ENCODE measurements around the gene CADM4.

CADM4 gene

DNA sequence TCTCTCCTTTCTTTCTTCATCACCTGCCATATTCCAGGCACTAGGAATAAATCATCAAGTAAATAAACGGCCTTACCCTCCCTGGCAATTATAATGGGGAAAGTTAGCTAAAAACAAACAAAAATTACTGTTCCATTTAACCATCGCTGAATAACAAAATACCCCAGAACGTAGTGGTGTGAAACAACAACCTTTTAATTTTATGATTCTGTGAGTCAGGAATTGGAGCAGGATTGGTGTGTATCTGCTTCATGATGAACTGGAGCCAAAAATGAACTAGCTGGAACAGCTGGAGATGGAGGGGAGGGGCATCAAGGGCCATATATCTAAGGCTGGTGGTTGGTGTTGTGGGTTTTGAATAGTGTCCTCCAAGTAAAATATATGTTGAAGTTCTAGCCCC lies 3.7 kb upstream of the CADM4 start:
- Histone ChIP-seq H2AK5ac (ENCODE audit: low read length, severe bottlenecking) (no peak overlapping the region), H3K4me3 (ENCODE audit: insufficient read depth in 1 of 2, low read depth in 1 of 2, low read length in 2 of 2) (no peak overlapping the region), H4K91ac (ENCODE audit: low read length) (no peak overlapping the region), H3K4ac (ENCODE audit: low read depth in 1 of 2, low read length in 2 of 2) (no peak overlapping the region), H3K14ac (ENCODE audit: low read length in 2 of 2) (no peak overlapping the region), H2BK5ac (ENCODE audit: low read depth, low read length, poor library complexity, severe bottlenecking) (no peak overlapping the region), H2BK120ac (ENCODE audit: low read depth, low read length) (no peak overlapping the region), H2BK15ac (ENCODE audit: low read depth, poor library complexity, severe bottlenecking) (no peak overlapping the region), H3K4me1 (ENCODE audit: control insufficient read depth, insufficient read depth, low read depth, low read length) (peaks cover 10% of the 10 kb centered on the region), H2BK12ac (ENCODE audit: low read length in 2 of 2) (no peak overlapping the region), H3K18ac (ENCODE audit: low read depth in 1 of 2, low read length in 2 of 2) (no peak overlapping the region), H3K23ac (ENCODE audit: low read length in 2 of 2) (no peak overlapping the region), H3K36me3 (ENCODE audit: control insufficient read depth in 1 of 2, insufficient read depth in 2 of 2, low read depth in 1 of 2, low read length in 2 of 2) (peaks cover 15 to 27% of the 10 kb centered on the region in 2 experiments), H4K8ac (ENCODE audit: low read length) (no peak overlapping the region), H3K9ac (ENCODE audit: low read length) (no peak overlapping the region), H3K4me2 (ENCODE audit: low read length, poor library complexity, severe bottlenecking) (no peak overlapping the region), H2AFZ (ENCODE audit: low read depth, low read length) (no peak overlapping the region), H3K79me1 (replicated peaks; ENCODE audit: low read length, poor library complexity, severe bottlenecking) (peaks cover 7% of the 10 kb centered on the region), H3K9me3 (ENCODE audit: control insufficient read depth, low read length) (no peaks in the 10 kb centered on the region), H3K27ac (ENCODE audit: low read length, poor library complexity, severe bottlenecking) (no peak overlapping the region), H3K27me3 (ENCODE audit: control insufficient read depth in 1 of 2, insufficient read depth in 1 of 2, low read length in 2 of 2) (peaks cover 0 to 25% of the 10 kb centered on the region in 2 experiments)
- no peak for DNase-seq
- WGBS = 98% methylated on average over 2 of the region's 3 CpGs

DNA sequence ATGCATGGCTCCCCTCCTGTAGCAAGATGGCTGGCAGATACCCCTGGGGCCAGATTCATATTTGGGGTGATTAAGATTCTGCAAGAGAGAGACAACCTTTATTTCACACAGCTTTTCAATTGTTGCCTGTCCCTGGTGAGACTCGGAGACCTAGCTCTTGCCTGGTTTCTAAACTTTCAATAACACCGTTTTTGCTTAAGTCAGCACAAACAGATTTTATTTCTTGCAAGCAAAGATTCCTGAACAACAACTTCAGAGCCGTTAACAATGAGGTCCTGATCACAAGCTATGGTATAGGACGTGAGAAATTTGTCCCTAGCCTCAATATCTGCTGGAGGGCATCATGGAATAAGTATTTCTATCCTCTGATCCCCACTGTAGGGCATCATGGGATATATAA lies 2.9 kb upstream of the CADM4 start:
- Histone ChIP-seq H3K79me1 (replicated peaks; ENCODE audit: low read length, poor library complexity, severe bottlenecking) (peaks cover 5% of the 10 kb centered on the region), H2AK5ac (ENCODE audit: low read length, severe bottlenecking) (no peak overlapping the region), H3K9me3 (ENCODE audit: control insufficient read depth, low read length) (no peaks in the 10 kb centered on the region), H3K4me1 (ENCODE audit: control insufficient read depth, insufficient read depth, low read depth, low read length) (peaks cover 13% of the 10 kb centered on the region), H3K36me3 (ENCODE audit: control insufficient read depth in 1 of 2, insufficient read depth in 2 of 2, low read depth in 1 of 2, low read length in 2 of 2) (peaks cover 10 to 19% of the 10 kb centered on the region in 2 experiments), H4K8ac (ENCODE audit: low read length) (no peak overlapping the region), H3K4me2 (ENCODE audit: low read length, poor library complexity, severe bottlenecking) (no peak overlapping the region), H3K18ac (ENCODE audit: low read depth in 1 of 2, low read length in 2 of 2) (no peak overlapping the region), H3K27me3 (ENCODE audit: control insufficient read depth in 1 of 2, insufficient read depth in 1 of 2, low read length in 2 of 2) (peaks cover 0 to 30% of the 10 kb centered on the region in 2 experiments), H4K91ac (ENCODE audit: low read length) (no peak overlapping the region), H3K9ac (ENCODE audit: low read length) (no peak overlapping the region), H3K23ac (ENCODE audit: low read length in 2 of 2) (no peak overlapping the region), H2BK12ac (ENCODE audit: low read length in 2 of 2) (no peak overlapping the region), H3K14ac (ENCODE audit: low read length in 2 of 2) (no peak overlapping the region), H2BK120ac (ENCODE audit: low read depth, low read length) (no peak overlapping the region), H2AFZ (ENCODE audit: low read depth, low read length) (no peak overlapping the region), H3K4ac (ENCODE audit: low read depth in 1 of 2, low read length in 2 of 2) (no peak overlapping the region), H3K27ac (ENCODE audit: low read length, poor library complexity, severe bottlenecking) (no peak overlapping the region), H3K4me3 (ENCODE audit: insufficient read depth in 1 of 2, low read depth in 1 of 2, low read length in 2 of 2) (no peak overlapping the region), H2BK5ac (ENCODE audit: low read depth, low read length, poor library complexity, severe bottlenecking) (no peak overlapping the region), H2BK15ac (ENCODE audit: low read depth, poor library complexity, severe bottlenecking) (no peak overlapping the region)
- whole genome bisulfite sequencing = 73% methylated on average over 4 of the region's 4 CpGs
- DNase-seq = no peak

DNA sequence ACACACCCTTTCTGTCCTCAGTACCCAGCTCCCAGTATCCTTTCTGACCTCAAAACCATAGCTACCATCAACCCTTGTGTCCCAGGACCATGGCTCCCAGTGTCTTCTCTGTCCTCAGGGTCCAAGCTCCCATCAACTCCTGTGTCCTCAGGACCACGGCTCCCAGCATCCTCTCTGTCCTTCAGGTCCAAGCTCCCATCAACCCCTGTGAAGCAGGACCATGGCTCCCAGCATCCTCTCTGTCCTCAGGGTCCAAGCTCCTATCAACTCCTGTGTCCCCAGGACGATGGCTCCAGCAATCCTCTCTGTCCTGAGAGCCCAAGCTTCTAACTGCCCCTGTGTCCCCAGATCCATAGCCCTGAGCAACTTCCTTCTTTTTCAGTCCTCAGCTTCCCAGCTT lies 1.7 kb upstream of the CADM4 start:
- Histone ChIP-seq H2BK120ac (ENCODE audit: low read depth, low read length) (no peak overlapping the region), H3K9ac (ENCODE audit: low read length) (no peak overlapping the region), H3K79me1 (replicated peaks; ENCODE audit: low read length, poor library complexity, severe bottlenecking) (peaks cover 5% of the 10 kb centered on the region), H3K14ac (ENCODE audit: low read length in 2 of 2) (no peak overlapping the region), H2BK15ac (ENCODE audit: low read depth, poor library complexity, severe bottlenecking) (no peak overlapping the region), H2AFZ (ENCODE audit: low read depth, low read length) (no peak overlapping the region), H3K4me1 (ENCODE audit: control insufficient read depth, insufficient read depth, low read depth, low read length) (peaks cover 16% of the 10 kb centered on the region), H3K36me3 (ENCODE audit: control insufficient read depth in 1 of 2, insufficient read depth in 2 of 2, low read depth in 1 of 2, low read length in 2 of 2) (peaks cover 4 to 8% of the 10 kb centered on the region in 2 experiments), H2AK5ac (ENCODE audit: low read length, severe bottlenecking) (no peak overlapping the region), H3K23ac (ENCODE audit: low read length in 2 of 2) (no peak overlapping the region), H3K4me2 (ENCODE audit: low read length, poor library complexity, severe bottlenecking) (no peak overlapping the region), H3K4ac (ENCODE audit: low read depth in 1 of 2, low read length in 2 of 2) (no peak overlapping the region), H3K4me3 (ENCODE audit: insufficient read depth in 1 of 2, low read depth in 1 of 2, low read length in 2 of 2) (no peak overlapping the region), H4K8ac (ENCODE audit: low read length) (no peak overlapping the region), H3K27ac (ENCODE audit: low read length, poor library complexity, severe bottlenecking) (no peak overlapping the region), H3K18ac (ENCODE audit: low read depth in 1 of 2, low read length in 2 of 2) (no peak overlapping the region), H2BK5ac (ENCODE audit: low read depth, low read length, poor library complexity, severe bottlenecking) (no peak overlapping the region), H3K27me3 (ENCODE audit: control insufficient read depth in 1 of 2, insufficient read depth in 1 of 2, low read length in 2 of 2) (peaks cover 0 to 36% of the 10 kb centered on the region in 2 experiments), H4K91ac (ENCODE audit: low read length) (no peak overlapping the region), H2BK12ac (ENCODE audit: low read length in 2 of 2) (no peak overlapping the region), H3K9me3 (ENCODE audit: control insufficient read depth, low read length) (no peaks in the 10 kb centered on the region)
- 56% methylated on average over 2 of the region's 2 CpGs for WGBS
- DNase-seq = no peak

DNA sequence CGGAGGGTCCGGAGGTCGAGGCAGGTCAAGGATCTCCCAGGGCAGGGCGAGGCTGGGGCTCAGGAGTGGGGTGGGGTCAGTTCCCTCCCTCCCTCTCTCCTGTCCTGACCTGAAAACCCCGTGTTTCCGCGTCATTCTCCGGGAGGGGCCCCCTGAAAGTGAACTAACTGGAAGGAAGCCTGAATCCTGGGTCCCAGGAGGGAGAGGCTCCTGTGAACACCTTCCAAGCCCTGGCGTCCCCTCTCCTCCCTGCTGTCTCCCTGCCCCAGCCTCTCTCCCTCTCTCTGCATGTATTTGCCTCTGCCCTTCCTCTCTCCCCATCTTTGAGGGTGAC lies 741 bp upstream of the CADM4 start:
- no peak overlapping the region for H2AFZ ChIP-seq (ENCODE audit: low read depth, low read length)
- H3K4me1 ChIP-seq (ENCODE audit: control insufficient read depth, insufficient read depth, low read depth, low read length) = peaks cover 24% of the 10 kb centered on the region
- H2BK5ac ChIP-seq (ENCODE audit: low read depth, low read length, poor library complexity, severe bottlenecking) = no peak overlapping the region
- peaks cover 10% of the 10 kb centered on the region for H3K79me1 ChIP-seq (replicated peaks; ENCODE audit: low read length, poor library complexity, severe bottlenecking)
- H3K4ac ChIP-seq (ENCODE audit: low read depth in 1 of 2, low read length in 2 of 2) = no peak overlapping the region
- H2BK12ac ChIP-seq (ENCODE audit: low read length in 2 of 2) = no peak overlapping the region
- peak overlapping the region; percentile 62 to 81 for H3K4me3 ChIP-seq (ENCODE audit: insufficient read depth in 1 of 2, low read depth in 1 of 2, low read length in 2 of 2)
- H3K27me3 ChIP-seq (ENCODE audit: control insufficient read depth in 1 of 2, insufficient read depth in 1 of 2, low read length in 2 of 2) = peaks cover 0 to 36% of the 10 kb centered on the region in 2 experiments
- no peak overlapping the region for H4K91ac ChIP-seq (ENCODE audit: low read length)
- no peak overlapping the region for H4K8ac ChIP-seq (ENCODE audit: low read length)
- H2BK120ac ChIP-seq (ENCODE audit: low read depth, low read length) = no peak overlapping the region
- H3K36me3 ChIP-seq (ENCODE audit: control insufficient read depth in 1 of 2, insufficient read depth in 2 of 2, low read depth in 1 of 2, low read length in 2 of 2) = no peaks in the 10 kb centered on the region
- WGBS = 13% methylated on average over 5 of the region's 9 CpGs
- no peak overlapping the region for H3K27ac ChIP-seq (ENCODE audit: low read length, poor library complexity, severe bottlenecking)
- no peak overlapping the region for H2AK5ac ChIP-seq (ENCODE audit: low read length, severe bottlenecking)
- H3K4me2 ChIP-seq (ENCODE audit: low read length, poor library complexity, severe bottlenecking) = peak overlapping the region; percentile 97
- no peak for DNase-seq
- no peak overlapping the region for H3K9ac ChIP-seq (ENCODE audit: low read length)
- H3K9me3 ChIP-seq (ENCODE audit: control insufficient read depth, low read length) = no peaks in the 10 kb centered on the region
- peak overlapping the region in 1 of 2 experiments; percentile 68 for H3K14ac ChIP-seq (ENCODE audit: low read length in 2 of 2)
- peak overlapping the region in 1 of 2 experiments; percentile 9 for H3K23ac ChIP-seq (ENCODE audit: low read length in 2 of 2)
- H3K18ac ChIP-seq (ENCODE audit: low read depth in 1 of 2, low read length in 2 of 2) = no peak overlapping the region
- no peak overlapping the region for H2BK15ac ChIP-seq (ENCODE audit: low read depth, poor library complexity, severe bottlenecking)

Data from mesenchymal stem cell (in vitro differentiated cells and primary cell).